BJ (cell line): ENCODE data around the gene DIAPH1. TPM values are rescaled to one million over a fixed set of nuclear protein-coding genes. Genes with fewer than 3 reads are reported as not detected.

Experiments
- CTCF ChIA-PET: fragments of 350-600 bp; formaldehyde crosslinking; extraction: SDS; loops from one replicate; lab custom pipeline; 2021; ENCODE audit warnings: antibody characterized with exemption, inconsistent platforms; lab: Yijun Ruan, JAX
- POLR2A ChIA-PET: fragments of 300-600 bp; sonication (Branson Sonifier 250); formaldehyde crosslinking; extraction: SDS; loops from one replicate; lab custom pipeline; 2021; ENCODE audit warnings: antibody characterized with exemption; lab: Charles Lee
- DNase-seq: peaks from one replicate; pipeline ENCODE4 v3.0.0-alpha.2; 2011; ENCODE audit warnings: low read depth
- H3K27me3 ChIP-seq: 2 replicates; pipeline ENCODE4 v1.6.0; 2011; ENCODE audit warnings: low read length; ENCODE audit not compliant: control insufficient read depth, insufficient read depth
- H3K36me3 ChIP-seq: 2 replicates; pipeline ENCODE4 v1.5.1; 2011; ENCODE audit warnings: low read length; ENCODE audit not compliant: control insufficient read depth, insufficient read depth
- H3K4me3 ChIP-seq: 2 replicates; pipeline ENCODE4 v1.5.1; 2011; ENCODE audit warnings: low read depth, mild to moderate bottlenecking, control low read depth, low read length
- CTCF ChIP-seq: IDR thresholded peaks from 2 replicates; pipeline ENCODE4 v1.5.1; 2011; ENCODE audit warnings: low read depth, mild to moderate bottlenecking, control low read depth, inconsistent platforms, low read length, moderate library complexity; ENCODE audit not compliant: insufficient read depth
- polyA plus RNA-seq: library from polyadenylated mRNA; depleted of rRNA; stranded (reverse); fragments of >200 nt; gene quantifications from 2 replicates; pipeline ENCODE4 v1.2.3, GENCODE V29; 2011

DIAPH1 gene
- polyA plus RNA-seq, 1 experiment = 36.6 TPM

- Histone ChIP-seq H3K4me3 (no peak overlapping the region), H3K36me3 (no peaks in the 10 kb centered on the region), H3K27me3 (no peaks in the 10 kb centered on the region)
- ChIA-PET CTCF (interaction anchor here (1.7 to 8.7 kb wide), 5 partner anchors 9 to 36 kb away, joined by 3 to 81 read pairs (median 11); partner anchors contain the start of gene DIAPH1), POLR2A (interaction anchor here (0.5 kb wide), 1 partner anchor 10 kb away, joined by 13 read pairs; no protein-coding TSS in a partner anchor)
- no peak for TF ChIP-seq CTCF
- DNase-seq = no peak
These were observed 16.2 kb downstream of the DIAPH1 start for GRCh38 chr5:141602606-141603005.

- Histone ChIP-seq H3K27me3 (no peaks in the 10 kb centered on the region), H3K4me3 (no peak overlapping the region), H3K36me3 (no peaks in the 10 kb centered on the region)
- CTCF ChIA-PET = interaction anchor here (0.9 to 8.7 kb wide), 4 partner anchors 20 to 63 kb away, joined by 3 to 81 read pairs (median 4); partner anchors contain the start of genes DIAPH1, HDAC3 and RELL2
- peak; percentile 27 for DNase-seq
- POLR2A ChIA-PET = interaction anchor here (0.6 kb wide), 1 partner anchor 20 kb away, joined by 5 read pairs; the partner anchor contains the start of gene DIAPH1
- no peak for TF ChIP-seq CTCF
These were observed 20.1 kb downstream of the DIAPH1 start for GRCh38 chr5:141598391-141599345.

GRCh38 chr5:141597814-141598213 is 21.0 kb downstream of the DIAPH1 start:
- Histone ChIP-seq H3K36me3 (no peaks in the 10 kb centered on the region), H3K4me3 (no peak overlapping the region), H3K27me3 (no peaks in the 10 kb centered on the region)
- ChIA-PET POLR2A (interaction anchor here (0.6 kb wide), 1 partner anchor 21 kb away, joined by 5 read pairs; the partner anchor contains the start of gene DIAPH1), CTCF (interaction anchor here (0.7 to 8.7 kb wide), 5 partner anchors 17 to 64 kb away, joined by 3 to 81 read pairs (median 4); partner anchors contain the start of genes DIAPH1, HDAC3 and RELL2)
- no peak for TF ChIP-seq CTCF
- no peak for DNase-seq

GRCh38 chr5:141597394-141597793 is 21.4 kb downstream of the DIAPH1 start:
- ChIA-PET CTCF (interaction anchor here (0.7 to 8.7 kb wide), 5 partner anchors 17 to 65 kb away, joined by 3 to 81 read pairs (median 4); partner anchors contain the start of genes DIAPH1, HDAC3 and RELL2), POLR2A (no interaction called here)
- no peak for TF ChIP-seq CTCF
- no peaks in the 10 kb centered on the region for H3K27me3 ChIP-seq
- no peak for DNase-seq
- no peak overlapping the region for H3K4me3 ChIP-seq
- no peaks in the 10 kb centered on the region for H3K36me3 ChIP-seq

- Histone ChIP-seq H3K4me3 (no peak overlapping the region), H3K27me3 (no peaks in the 10 kb centered on the region), H3K36me3 (no peaks in the 10 kb centered on the region)
- TF ChIP-seq CTCF = no peak
- POLR2A ChIA-PET = no interaction called here
- CTCF ChIA-PET = interaction anchor here (0.7 to 8.7 kb wide), 3 partner anchors 18 to 45 kb away, joined by 3 to 81 read pairs (median 5); partner anchors contain the start of gene DIAPH1
- DNase-seq = no peak
These were observed 21.9 kb downstream of the DIAPH1 start for GRCh38 chr5:141596867-141597266.
